Measurements from ENCODE around the gene SUGP1. TPM values are rescaled to one million over a fixed set of nuclear protein-coding genes. Genes with fewer than 3 reads are reported as not detected.

SUGP1 gene
- total RNA-seq, 2 donors from 2014 or later: 13.5 to 16.3 TPM

- Histone ChIP-seq H3K4me3 (no peak overlapping the region), H3K36me3 (replicated peaks in 1 of 2; ENCODE audit: insufficient read depth in 1 of 2, low read depth in 2 of 2) (peaks cover 25 to 50% of the 10 kb centered on the region in 2 donors), H3K9me3 (no peaks in the 10 kb centered on the region), H3K27me3 (no peaks in the 10 kb centered on the region), H3K4me1 (no peaks in the 10 kb centered on the region), H3K27ac (no peak overlapping the region)
- WGBS, 2 donors: 85 to 95% methylated on average over 4 to 9 of the region's 9 CpGs
- intact Hi-C loops (cut with DNase I): no loop called here
- TF ChIP-seq, protein P1, sequence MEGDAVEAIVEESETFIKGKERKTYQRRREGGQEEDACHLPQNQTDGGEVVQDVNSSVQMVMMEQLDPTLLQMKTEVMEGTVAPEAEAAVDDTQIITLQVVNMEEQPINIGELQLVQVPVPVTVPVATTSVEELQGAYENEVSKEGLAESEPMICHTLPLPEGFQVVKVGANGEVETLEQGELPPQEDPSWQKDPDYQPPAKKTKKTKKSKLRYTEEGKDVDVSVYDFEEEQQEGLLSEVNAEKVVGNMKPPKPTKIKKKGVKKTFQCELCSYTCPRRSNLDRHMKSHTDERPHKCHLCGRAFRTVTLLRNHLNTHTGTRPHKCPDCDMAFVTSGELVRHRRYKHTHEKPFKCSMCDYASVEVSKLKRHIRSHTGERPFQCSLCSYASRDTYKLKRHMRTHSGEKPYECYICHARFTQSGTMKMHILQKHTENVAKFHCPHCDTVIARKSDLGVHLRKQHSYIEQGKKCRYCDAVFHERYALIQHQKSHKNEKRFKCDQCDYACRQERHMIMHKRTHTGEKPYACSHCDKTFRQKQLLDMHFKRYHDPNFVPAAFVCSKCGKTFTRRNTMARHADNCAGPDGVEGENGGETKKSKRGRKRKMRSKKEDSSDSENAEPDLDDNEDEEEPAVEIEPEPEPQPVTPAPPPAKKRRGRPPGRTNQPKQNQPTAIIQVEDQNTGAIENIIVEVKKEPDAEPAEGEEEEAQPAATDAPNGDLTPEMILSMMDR (IDR thresholded peaks at IDR 0.05): no peak
- TF ChIP-seq POLR2A (IDR thresholded peaks at IDR 0.05): no peak
- ATAC-seq (no peak), DNase-seq (no peak)
Observed at GRCh38 chr19:19348266-19348665, 28.0 kb upstream of the SUGP1 start.

DNA sequence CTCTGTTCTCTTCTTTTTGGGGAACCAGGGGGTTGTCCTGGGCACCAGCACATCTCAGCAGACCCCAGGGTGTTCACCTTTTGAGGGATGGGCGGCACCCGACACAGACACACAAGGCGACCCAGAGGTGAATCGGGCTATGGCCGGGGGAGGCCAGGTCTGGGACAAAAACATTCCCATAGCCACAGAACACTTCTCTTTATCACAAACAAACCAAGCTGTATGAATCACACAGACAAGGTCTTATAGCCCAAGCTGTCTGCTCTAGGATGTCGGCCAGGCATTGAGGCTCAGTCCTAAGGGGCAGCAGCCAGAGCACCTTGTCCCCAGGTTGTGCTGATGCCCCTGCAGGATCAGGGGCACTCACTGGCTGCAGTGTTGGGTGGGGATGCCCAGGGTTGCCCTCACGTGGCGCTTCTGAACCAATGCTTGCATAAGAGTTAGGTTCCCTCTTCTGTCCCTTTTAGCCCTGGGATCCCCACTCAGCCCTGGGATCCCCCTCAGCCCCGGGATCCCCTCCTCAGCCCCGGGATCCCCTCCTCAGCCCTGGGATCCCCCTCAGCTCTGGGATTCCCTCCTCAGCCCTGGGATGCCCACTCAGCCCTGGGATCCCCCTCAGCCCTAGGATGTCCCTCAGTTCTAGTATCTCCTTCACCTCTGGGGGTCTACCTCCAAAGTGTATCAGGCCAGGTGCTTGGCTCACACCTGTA, 27.2 kb upstream of the SUGP1 start:
- H3K27ac ChIP-seq: no peak overlapping the region
- H3K27me3 ChIP-seq: no peaks in the 10 kb centered on the region
- ATAC-seq: no peak
- no peaks in the 10 kb centered on the region for H3K4me1 ChIP-seq
- no peak for DNase-seq
- no peaks in the 10 kb centered on the region for H3K9me3 ChIP-seq
- WGBS, 2 donors: 88 to 100% methylated on average over 1 to 10 of the region's 10 CpGs
- intact Hi-C loops (cut with DNase I): no loop called here
- no peak for TF ChIP-seq POLR2A (IDR thresholded peaks at IDR 0.05)
- TF ChIP-seq, protein P1 (IDR thresholded peaks at IDR 0.05): no peak
- H3K4me3 ChIP-seq: no peak overlapping the region
- peaks cover 25 to 46% of the 10 kb centered on the region in 2 donors for H3K36me3 ChIP-seq (replicated peaks in 1 of 2; ENCODE audit: insufficient read depth in 1 of 2, low read depth in 2 of 2)

- intact Hi-C loops (cut with DNase I): no loop called here
- no peaks in the 10 kb centered on the region for H3K4me1 ChIP-seq
Observed at GRCh38 chr19:19345970-19346369, 25.7 kb upstream of the SUGP1 start.

DNA sequence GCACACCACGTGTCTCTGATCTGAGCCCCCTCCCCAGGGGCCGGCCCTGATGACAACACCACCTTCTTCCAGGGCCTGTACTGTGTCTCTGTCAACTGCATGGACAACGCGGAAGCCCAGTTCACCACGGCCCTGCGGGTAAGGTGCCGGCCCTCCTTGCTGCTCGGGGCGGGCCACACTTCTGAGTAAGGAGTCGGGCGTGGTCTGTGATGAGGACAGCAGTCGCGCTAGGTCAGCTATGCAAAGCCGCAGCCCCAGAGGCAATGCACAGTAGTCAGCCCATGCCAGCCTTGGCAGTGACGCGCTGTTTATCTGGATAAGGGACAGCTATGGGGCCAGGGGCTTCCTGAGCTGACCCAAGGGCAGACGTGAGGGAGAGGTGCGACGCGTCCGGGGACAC, 24.9 kb upstream of the SUGP1 start:
- Histone ChIP-seq H3K27me3 (no peaks in the 10 kb centered on the region), H3K4me1 (no peaks in the 10 kb centered on the region), H3K9me3 (no peaks in the 10 kb centered on the region), H3K4me3 (no peak overlapping the region), H3K36me3 (replicated peaks in 1 of 2; ENCODE audit: insufficient read depth in 1 of 2, low read depth in 2 of 2) (peaks cover 25 to 47% of the 10 kb centered on the region in 2 donors), H3K27ac (no peak overlapping the region)
- ATAC-seq: no peak
- TF ChIP-seq, protein P1 (IDR thresholded peaks at IDR 0.05): no peak
- TF ChIP-seq POLR2A (IDR thresholded peaks at IDR 0.05): no peak
- 94% methylated on average over 18 of the region's 21 CpGs; no CpG with 5 or more reads in 1 of the 2 donors for WGBS, 2 donors
- intact Hi-C loops (cut with DNase I): no loop called here
- no peak for DNase-seq

More at GRCh38 chr19:19345970-19346369, 25.7 kb upstream of the SUGP1 start:
- H3K36me3 ChIP-seq (replicated peaks in 1 of 2; ENCODE audit: insufficient read depth in 1 of 2, low read depth in 2 of 2): peaks cover 25 to 47% of the 10 kb centered on the region in 2 donors
- H3K4me3 ChIP-seq: no peak overlapping the region
- TF ChIP-seq POLR2A (IDR thresholded peaks at IDR 0.05): no peak
- TF ChIP-seq, protein P1 (IDR thresholded peaks at IDR 0.05): no peak
- WGBS, 2 donors: 93 to 95% methylated on average over 6 to 10 of the region's 11 CpGs
- DNase-seq: no peak
- H3K27ac ChIP-seq: no peak overlapping the region
- ATAC-seq: no peak
- H3K27me3 ChIP-seq: no peaks in the 10 kb centered on the region
- H3K9me3 ChIP-seq: no peaks in the 10 kb centered on the region

DNA sequence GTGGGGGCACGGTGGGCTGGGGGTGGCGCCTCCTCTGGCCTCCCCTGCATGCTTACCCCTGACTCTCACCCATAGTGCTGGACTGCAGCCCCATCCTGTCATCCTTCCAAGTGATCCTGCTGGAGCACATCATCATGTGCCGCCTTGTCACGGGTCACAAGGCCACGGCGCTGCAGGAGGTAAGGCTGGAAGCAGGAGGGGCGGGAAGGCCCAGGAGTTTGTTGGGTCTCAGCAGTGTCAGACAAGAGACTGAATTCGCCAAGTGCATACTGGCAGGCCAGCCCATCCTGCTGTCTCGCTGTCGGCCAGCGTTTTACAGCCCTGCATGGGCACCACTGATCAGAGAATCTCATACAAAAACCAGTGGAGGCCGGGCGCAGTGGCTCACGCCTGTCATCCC, 23.5 kb upstream of the SUGP1 start:
- no peaks in the 10 kb centered on the region for H3K27me3 ChIP-seq
- TF ChIP-seq, protein P1 (IDR thresholded peaks at IDR 0.05): no peak
- no peak for TF ChIP-seq POLR2A (IDR thresholded peaks at IDR 0.05)
- no peak for DNase-seq
- no peak overlapping the region for H3K4me3 ChIP-seq
- H3K36me3 ChIP-seq (replicated peaks in 1 of 2; ENCODE audit: insufficient read depth in 1 of 2, low read depth in 2 of 2): peaks cover 25 to 41% of the 10 kb centered on the region in 2 donors
- H3K4me1 ChIP-seq: no peaks in the 10 kb centered on the region
- intact Hi-C loops (cut with DNase I): no loop called here
- no peak for ATAC-seq
- 89% methylated on average over 7 to 12 of the region's 14 CpGs for WGBS, 2 donors
- H3K9me3 ChIP-seq: no peaks in the 10 kb centered on the region
- H3K27ac ChIP-seq: no peak overlapping the region

All from body of pancreas (tissue), 4 donors.